Measurements from ENCODE around the gene QPCTL. TPM values are rescaled to one million over a fixed set of nuclear protein-coding genes. Genes with fewer than 3 reads are reported as not detected.
A peak's percentile ranks its signal among the peaks of the same experiment; 100 is the strongest.

QPCTL gene
- total RNA-seq, 2 donors from 2014 or later, result 11.0 to 15.9 TPM

DNA sequence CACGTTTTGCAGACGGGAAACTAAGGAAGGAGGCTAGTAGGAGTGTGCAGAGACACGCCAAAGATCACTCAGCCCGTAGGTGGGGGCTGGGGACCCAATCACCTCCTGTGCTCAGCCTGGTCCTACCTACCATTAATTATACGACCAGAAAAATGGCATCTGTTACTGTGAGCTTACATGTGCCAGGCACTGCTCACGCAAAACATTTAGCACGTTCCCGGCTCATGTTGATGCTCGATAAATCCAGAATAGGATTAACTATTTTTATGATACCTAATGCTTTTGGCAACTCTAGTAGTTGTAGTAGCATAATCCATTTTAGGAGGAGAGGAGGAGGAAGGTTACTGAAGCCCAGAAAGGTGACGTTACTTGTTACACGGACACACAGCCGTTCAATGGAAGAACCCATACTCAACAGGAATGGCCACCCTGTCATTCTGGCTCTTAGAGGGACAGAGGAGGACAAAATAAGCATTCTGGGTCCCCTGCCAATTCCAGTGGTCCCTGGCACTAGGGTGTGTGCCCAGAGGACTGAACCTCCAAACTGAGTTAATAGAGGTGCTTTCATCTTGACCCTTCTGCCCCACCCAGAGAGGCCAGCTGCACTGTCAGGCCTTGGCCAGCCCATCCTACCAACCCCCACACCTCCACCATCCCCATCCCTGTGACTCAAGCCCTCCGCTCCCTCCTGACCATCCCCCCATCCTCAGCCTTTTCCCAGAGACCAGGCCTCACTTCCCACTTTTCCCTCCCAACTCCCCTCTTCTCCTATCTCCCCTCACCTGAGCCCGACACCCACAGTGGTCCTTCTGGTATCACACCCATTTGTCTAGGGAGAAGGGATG lies 48.3 kb upstream of the QPCTL start:
- Histone ChIP-seq H3K4me3 (ENCODE audit: low read length) (peak overlapping the region; percentile 83), H3K36me3 (ENCODE audit: control insufficient read depth, insufficient read depth, low read length) (no peaks in the 10 kb centered on the region), H3K27me3 (ENCODE audit: control insufficient read depth, insufficient read depth, low read length, poor library complexity, severe bottlenecking) (no peaks in the 10 kb centered on the region), H3K27ac (ENCODE audit: low read depth, low read length) (no peak overlapping the region), H3K9me3 (ENCODE audit: control insufficient read depth, low read length) (no peaks in the 10 kb centered on the region), H3K9ac (ENCODE audit: extremely low read depth, low read length, poor library complexity, severe bottlenecking) (no peak overlapping the region), H3K4me1 (ENCODE audit: control insufficient read depth, insufficient read depth, low read length) (no peaks in the 10 kb centered on the region)
- H3K9me3 Mint-ChIP-seq, result peaks cover 15% of the 10 kb centered on the region
- peaks cover 9% of the 10 kb centered on the region for H3K4me1 Mint-ChIP-seq
- TF ChIP-seq, protein P1, sequence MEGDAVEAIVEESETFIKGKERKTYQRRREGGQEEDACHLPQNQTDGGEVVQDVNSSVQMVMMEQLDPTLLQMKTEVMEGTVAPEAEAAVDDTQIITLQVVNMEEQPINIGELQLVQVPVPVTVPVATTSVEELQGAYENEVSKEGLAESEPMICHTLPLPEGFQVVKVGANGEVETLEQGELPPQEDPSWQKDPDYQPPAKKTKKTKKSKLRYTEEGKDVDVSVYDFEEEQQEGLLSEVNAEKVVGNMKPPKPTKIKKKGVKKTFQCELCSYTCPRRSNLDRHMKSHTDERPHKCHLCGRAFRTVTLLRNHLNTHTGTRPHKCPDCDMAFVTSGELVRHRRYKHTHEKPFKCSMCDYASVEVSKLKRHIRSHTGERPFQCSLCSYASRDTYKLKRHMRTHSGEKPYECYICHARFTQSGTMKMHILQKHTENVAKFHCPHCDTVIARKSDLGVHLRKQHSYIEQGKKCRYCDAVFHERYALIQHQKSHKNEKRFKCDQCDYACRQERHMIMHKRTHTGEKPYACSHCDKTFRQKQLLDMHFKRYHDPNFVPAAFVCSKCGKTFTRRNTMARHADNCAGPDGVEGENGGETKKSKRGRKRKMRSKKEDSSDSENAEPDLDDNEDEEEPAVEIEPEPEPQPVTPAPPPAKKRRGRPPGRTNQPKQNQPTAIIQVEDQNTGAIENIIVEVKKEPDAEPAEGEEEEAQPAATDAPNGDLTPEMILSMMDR (conservative IDR thresholded peaks at IDR 0.05), result no peak
- H3K27me3 Mint-ChIP-seq (ENCODE audit: insufficient read depth), result peaks cover 8% of the 10 kb centered on the region
- H3K36me3 Mint-ChIP-seq (ENCODE audit: low read depth), result no peaks in the 10 kb centered on the region
- H3K4me3 Mint-ChIP-seq, result peak overlapping the region; percentile 77
- DNase-seq, result peak; percentile 51
- H3K27ac Mint-ChIP-seq, result no peak overlapping the region
- 56 to 61% methylated on average over 7 to 14 of the region's 14 CpGs for WGBS, 2 experiments (ENCODE audit: insufficient coverage in 1 of 2, insufficient read length in 1 of 2)

DNA sequence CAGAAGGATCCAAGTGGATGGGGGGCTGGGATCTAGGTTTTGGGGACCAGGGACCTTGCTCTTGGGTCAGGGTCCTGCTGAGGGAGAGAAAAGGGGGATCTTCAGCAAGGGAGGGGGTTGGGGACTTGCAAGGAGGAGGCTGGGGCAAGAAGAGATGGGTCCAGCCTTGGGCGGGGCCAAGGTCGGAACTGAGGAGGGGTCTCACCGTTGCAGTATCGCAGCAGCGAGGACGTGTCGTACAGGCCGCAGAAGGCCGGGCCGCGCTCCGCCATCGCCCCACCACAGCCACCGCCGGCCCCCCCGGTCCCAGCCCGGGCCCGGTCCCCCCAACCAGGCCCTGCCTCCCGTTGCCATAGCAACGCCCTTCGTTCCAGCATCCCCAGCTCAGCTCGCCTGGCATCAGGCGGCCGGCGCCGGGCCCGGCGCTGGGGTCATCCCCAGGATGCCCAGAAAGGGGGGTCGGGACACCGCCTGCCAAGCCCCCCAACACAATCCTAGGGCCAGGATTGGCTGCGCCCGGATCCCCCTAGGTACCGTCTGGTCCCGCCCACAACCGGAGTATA lies 47.3 kb upstream of the QPCTL start:
- Histone ChIP-seq H3K36me3 (ENCODE audit: control insufficient read depth, insufficient read depth, low read length) (no peaks in the 10 kb centered on the region), H3K27ac (ENCODE audit: low read depth, low read length) (no peak overlapping the region), H3K27me3 (ENCODE audit: control insufficient read depth, insufficient read depth, low read length, poor library complexity, severe bottlenecking) (no peaks in the 10 kb centered on the region), H3K4me3 (ENCODE audit: low read length) (no peak overlapping the region), H3K4me1 (ENCODE audit: control insufficient read depth, insufficient read depth, low read length) (no peaks in the 10 kb centered on the region), H3K9ac (ENCODE audit: extremely low read depth, low read length, poor library complexity, severe bottlenecking) (no peak overlapping the region), H3K9me3 (ENCODE audit: control insufficient read depth, low read length) (no peaks in the 10 kb centered on the region)
- peaks cover 9% of the 10 kb centered on the region for H3K4me1 Mint-ChIP-seq
- H3K27me3 Mint-ChIP-seq (ENCODE audit: insufficient read depth), result peaks cover 8% of the 10 kb centered on the region
- 73 to 91% methylated on average over 18 to 35 of the region's 35 CpGs for WGBS, 2 experiments (ENCODE audit: insufficient coverage in 1 of 2, insufficient read length in 1 of 2)
- TF ChIP-seq, protein P1 (conservative IDR thresholded peaks at IDR 0.05), result no peak
- no peak overlapping the region for H3K27ac Mint-ChIP-seq
- H3K36me3 Mint-ChIP-seq (ENCODE audit: low read depth), result no peaks in the 10 kb centered on the region
- no peak for DNase-seq
- H3K4me3 Mint-ChIP-seq, result peak overlapping the region; percentile 48
- H3K9me3 Mint-ChIP-seq, result peaks cover 15% of the 10 kb centered on the region

DNA sequence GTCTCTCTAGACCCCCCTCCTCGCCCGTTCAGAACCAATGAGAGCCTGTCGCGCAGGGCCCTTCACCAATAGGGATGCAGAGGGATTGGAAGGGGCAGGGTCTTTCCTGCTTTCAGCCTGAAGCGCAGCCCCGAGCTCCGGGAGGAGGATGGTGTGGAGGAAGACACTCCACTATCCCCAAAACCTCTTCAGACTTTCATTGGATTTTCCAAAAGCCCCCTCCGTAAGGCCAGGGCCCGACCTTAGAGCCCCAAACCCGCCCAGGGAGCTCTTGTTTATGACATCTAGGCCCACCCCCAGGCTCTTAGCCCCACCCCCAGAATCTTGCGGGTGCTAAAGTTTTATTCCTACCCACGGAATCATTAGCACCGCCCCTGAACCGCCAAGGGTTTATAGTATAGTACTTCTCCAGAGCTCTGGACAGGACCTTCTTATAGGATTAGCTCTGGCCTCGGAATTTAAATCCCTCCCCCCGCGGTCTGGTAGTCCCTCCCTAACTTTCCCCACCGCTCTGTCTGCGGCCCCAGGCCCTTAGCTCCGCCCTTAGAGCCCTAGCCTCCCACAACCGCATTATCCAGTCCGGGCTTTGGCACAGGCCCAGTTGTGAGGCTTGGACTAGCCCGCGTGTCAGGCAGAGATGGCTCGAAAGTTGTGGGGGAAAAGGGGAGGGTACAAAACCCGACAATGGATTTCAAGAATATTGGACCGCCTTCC lies 46.7 kb upstream of the QPCTL start:
- TF ChIP-seq, protein P1 (conservative IDR thresholded peaks at IDR 0.05), result no peak
- Histone ChIP-seq H3K27me3 (ENCODE audit: control insufficient read depth, insufficient read depth, low read length, poor library complexity, severe bottlenecking) (no peaks in the 10 kb centered on the region), H3K36me3 (ENCODE audit: control insufficient read depth, insufficient read depth, low read length) (no peaks in the 10 kb centered on the region), H3K4me3 (ENCODE audit: low read length) (peak overlapping the region; percentile 45), H3K9ac (ENCODE audit: extremely low read depth, low read length, poor library complexity, severe bottlenecking) (no peak overlapping the region), H3K9me3 (ENCODE audit: control insufficient read depth, low read length) (no peaks in the 10 kb centered on the region), H3K4me1 (ENCODE audit: control insufficient read depth, insufficient read depth, low read length) (no peaks in the 10 kb centered on the region), H3K27ac (ENCODE audit: low read depth, low read length) (no peak overlapping the region)
- H3K4me1 Mint-ChIP-seq, result peaks cover 9% of the 10 kb centered on the region
- H3K9me3 Mint-ChIP-seq, result peaks cover 15% of the 10 kb centered on the region
- no peak overlapping the region for H3K27ac Mint-ChIP-seq
- peaks cover 8% of the 10 kb centered on the region for H3K27me3 Mint-ChIP-seq (ENCODE audit: insufficient read depth)
- no peaks in the 10 kb centered on the region for H3K36me3 Mint-ChIP-seq (ENCODE audit: low read depth)
- DNase-seq, result peak; percentile 94
- 45 to 68% methylated on average over 20 to 24 of the region's 27 CpGs for WGBS, 2 experiments (ENCODE audit: insufficient coverage in 1 of 2, insufficient read length in 1 of 2)
- peak overlapping the region; percentile 48 for H3K4me3 Mint-ChIP-seq

Data from endodermal cell (in vitro differentiated cells).